Naive thymus-derived CD4-positive, alpha-beta T cell (primary cell): ENCODE results near the gene CAP1. TPM values are rescaled to one million over a fixed set of nuclear protein-coding genes. Genes with fewer than 3 reads are reported as not detected.
A peak's percentile ranks its signal among the peaks of the same experiment; 100 is the strongest.

Source experiments
- ATAC-seq: fragments of 150-1000 bp; cut with Tn5 transposase; 2 replicates; pipeline ENCODE4 v1.10.0; 2021; ENCODE audit warnings: mild to moderate bottlenecking, moderate library complexity
- CTCF ChIA-PET: fragments of 350-600 bp; sonication (Branson Sonifier 250); formaldehyde crosslinking; loops from one replicate; lab custom pipeline; 2021; ENCODE audit warnings: antibody characterized with exemption; lab: Charles Lee
- POLR2A ChIA-PET: fragments of 350-600 bp; sonication (Branson Sonifier 250); formaldehyde crosslinking; loops from one replicate; lab custom pipeline; 2021; ENCODE audit warnings: antibody characterized with exemption, inconsistent platforms; lab: Charles Lee
- DNase-seq, 9 donors: peaks; one replicate each; pipeline versions ENCODE4 v3.0.0 to v3.0.0-alpha.2; 2020 to 2022; ENCODE audit warnings: mixed read lengths in 1 of 9
- H3K27ac ChIP-seq: one replicate; pipeline ENCODE4 v1.7.0; 2013; ENCODE audit warnings: mild to moderate bottlenecking, low read depth, low read length, moderate library complexity
- H3K27me3 ChIP-seq, 2 donors: one replicate each; pipeline ENCODE4 v1.7.0; 2013; ENCODE audit warnings: low read length in 2 of 2, mild to moderate bottlenecking in 2 of 2, moderate library complexity in 2 of 2; ENCODE audit not compliant: control insufficient read depth in 2 of 2, insufficient read depth in 2 of 2
- H3K36me3 ChIP-seq, 3 experiments: 1 replicate in 2 of 3; 2 replicates in 1 of 3; pipeline ENCODE4 v1.7.0; 2013; ENCODE audit warnings: low read length in 3 of 3, mild to moderate bottlenecking in 3 of 3, moderate library complexity in 1 of 3; ENCODE audit not compliant: insufficient read depth in 3 of 3, control insufficient read depth in 2 of 3
- H3K4me1 ChIP-seq, 2 donors: one replicate each; pipeline ENCODE4 v1.7.0; 2013; ENCODE audit warnings: low read length in 2 of 2, mild to moderate bottlenecking in 2 of 2, moderate library complexity in 1 of 2; ENCODE audit not compliant: control insufficient read depth in 2 of 2, insufficient read depth in 2 of 2
- H3K4me3 ChIP-seq: 2 replicates; pipeline ENCODE4 v1.7.0; 2013; ENCODE audit warnings: mild to moderate bottlenecking, low read length
- H3K9me3 ChIP-seq, 3 experiments: 1 replicate in 2 of 3; 2 replicates in 1 of 3; pipeline ENCODE4 v1.7.0; 2013; ENCODE audit warnings: low read length in 3 of 3; ENCODE audit not compliant: control insufficient read depth in 2 of 3
- H3K27ac Mint-ChIP-seq, 9 donors: one replicate each; pipeline ENCODE4 v1.8.0; 2020 to 2022; ENCODE audit warnings: mixed read lengths in 9 of 9, mild to moderate bottlenecking in 8 of 9, moderate library complexity in 5 of 9, inconsistent platforms in 2 of 9
- H3K27me3 Mint-ChIP-seq, 5 donors: one replicate each; pipeline ENCODE4 v1.8.0; 2021 to 2022; ENCODE audit warnings: mixed read lengths in 5 of 5, mild to moderate bottlenecking in 1 of 5
- H3K36me3 Mint-ChIP-seq, 5 donors: one replicate each; pipeline ENCODE4 v1.8.0; 2020 to 2022; ENCODE audit warnings: mixed read lengths in 5 of 5, mild to moderate bottlenecking in 3 of 5, inconsistent platforms in 1 of 5
- H3K4me1 Mint-ChIP-seq, 7 donors: one replicate each; pipeline ENCODE4 v1.8.0; 2020 to 2022; ENCODE audit warnings: mixed read lengths in 7 of 7, mild to moderate bottlenecking in 3 of 7, inconsistent platforms in 1 of 7
- H3K4me3 Mint-ChIP-seq, 10 donors: one replicate each; pipeline ENCODE4 v1.8.0; 2020 to 2022; ENCODE audit warnings: mild to moderate bottlenecking in 10 of 10, mixed read lengths in 10 of 10, moderate library complexity in 6 of 10, inconsistent platforms in 2 of 10
- H3K9me3 Mint-ChIP-seq, 11 donors: one replicate each; pipeline ENCODE4 v1.8.0; 2020 to 2022; ENCODE audit warnings: mixed read lengths in 11 of 11, mild to moderate bottlenecking in 4 of 11, inconsistent platforms in 1 of 11, moderate library complexity in 1 of 11
- intact Hi-C, 2 donors: fragments of 100-400 bp; cut with micrococcal nuclease; formaldehyde crosslinking; loops; one replicate each; pipeline ENCODE4 v1.15.1; 2023
- polyA plus RNA-seq, 2 donors: library from polyadenylated mRNA; unstranded; fragments of 300-500 nt; fragmentation: Illumina TruSeq; gene quantifications; one replicate each; pipeline ENCODE4 v1.2.3, GENCODE V29; 2021
- total RNA-seq, 6 experiments: library from RNA in 5 of 6; stranded (reverse) in 5 of 6; gene quantifications; 1 replicate in 5 of 6; 2 replicates in 1 of 6; pipeline ENCODE4 v1.2.3 and lab custom pipeline; 2021 to 2026

CAP1 gene
- total and polyA plus RNA-seq, 7 experiments from 2014 or later = 176 to 683 (median 378) TPM

GRCh38 chr1:40064797-40065499 is 24.4 kb downstream of the CAP1 start:
- peaks cover 37 to 68% (median 67%) of the 10 kb centered on the region in 5 donors for H3K36me3 Mint-ChIP-seq
- Histone ChIP-seq H3K27ac (peak overlapping the region; percentile 63), H3K4me1 (peaks cover 27 to 68% of the 10 kb centered on the region in 2 donors), H3K27me3 (no peaks in the 10 kb centered on the region), H3K36me3 (peaks cover 43 to 89% (median 69%) of the 10 kb centered on the region in 3 experiments), H3K4me3 (no peak overlapping the region), H3K9me3 (no peaks in the 10 kb centered on the region)
- peak overlapping the region; percentile 77 to 97 (median 91) for H3K27ac Mint-ChIP-seq
- POLR2A ChIA-PET = interaction anchor here (2.2 to 21.3 kb wide), 2 partner anchors 8 to 20 kb away, joined by 8 to 306 read pairs; partner anchors contain the start of gene CAP1
- H3K4me1 Mint-ChIP-seq = peaks cover 54 to 75% (median 66%) of the 10 kb centered on the region in 7 donors
- ATAC-seq = peak; percentile 76
- peak in 2 of 9 donors; percentile 17 for DNase-seq
- CTCF ChIA-PET = interaction anchor here (0.6 to 1.7 kb wide), 8 partner anchors 9 to 33 kb away, joined by 3 to 6 read pairs (median 4); no protein-coding TSS in a partner anchor
- H3K4me3 Mint-ChIP-seq = peak overlapping the region; percentile 39 to 80 (median 70)
- intact Hi-C loops = no loop called here
- H3K27me3 Mint-ChIP-seq = no peaks in the 10 kb centered on the region
- no peaks in the 10 kb centered on the region for H3K9me3 Mint-ChIP-seq

- Mint-ChIP-seq H3K27ac (peak overlapping the region; percentile 37 to 97 (median 91)), H3K4me3 (peak overlapping the region in 3 of 10 donors; percentile 9 to 39 (median 16)), H3K36me3 (peaks cover 35 to 77% (median 68%) of the 10 kb centered on the region in 5 donors), H3K9me3 (no peaks in the 10 kb centered on the region), H3K4me1 (peaks cover 37 to 55% (median 50%) of the 10 kb centered on the region in 7 donors), H3K27me3 (no peaks in the 10 kb centered on the region)
- ATAC-seq = no peak
- POLR2A ChIA-PET = interaction anchor here (1.1 to 21.3 kb wide), 2 partner anchors 22 to 33 kb away, joined by 3 to 306 read pairs; partner anchors contain the start of gene CAP1
- no peaks in the 10 kb centered on the region for H3K9me3 ChIP-seq
- peaks cover 7 to 47% of the 10 kb centered on the region in 2 donors for H3K4me1 ChIP-seq
- intact Hi-C loops = no loop called here
- CTCF ChIA-PET = interaction anchor here (0.6 to 2.1 kb wide), 4 partner anchors 12 to 391 kb away, joined by 3 to 6 read pairs (median 3); no protein-coding TSS in a partner anchor
- H3K36me3 ChIP-seq = peaks cover 58 to 91% (median 82%) of the 10 kb centered on the region in 3 experiments
- no peaks in the 10 kb centered on the region for H3K27me3 ChIP-seq
- DNase-seq = no peak
- no peak overlapping the region for H3K4me3 ChIP-seq
- H3K27ac ChIP-seq = peak overlapping the region; percentile 63
Measured at GRCh38 chr1:40067023-40067422, 26.5 kb downstream of the CAP1 start.

GRCh38 chr1:40067851-40068250 is 27.3 kb downstream of the CAP1 start:
- H3K4me1 ChIP-seq = peaks cover 6 to 45% of the 10 kb centered on the region in 2 donors
- H3K4me1 Mint-ChIP-seq = peaks cover 31 to 54% (median 47%) of the 10 kb centered on the region in 7 donors

GRCh38 chr1:40072142-40072541 is 31.6 kb downstream of the CAP1 start:
- Mint-ChIP-seq H3K4me1 (peaks cover 2 to 34% (median 21%) of the 10 kb centered on the region in 7 donors), H3K36me3 (peaks cover 8 to 55% (median 41%) of the 10 kb centered on the region in 5 donors), H3K27ac (peak overlapping the region in 8 of 9 donors; percentile 50 to 92 (median 78)), H3K27me3 (no peaks in the 10 kb centered on the region), H3K9me3 (peaks cover 0 to 2% (median 0%) of the 10 kb centered on the region in 11 donors), H3K4me3 (no peak overlapping the region)
- ATAC-seq (no peak), DNase-seq (no peak)
- Histone ChIP-seq H3K27me3 (no peaks in the 10 kb centered on the region), H3K4me3 (no peak overlapping the region), H3K9me3 (no peaks in the 10 kb centered on the region), H3K4me1 (peaks cover 0 to 5% of the 10 kb centered on the region in 2 donors), H3K36me3 (peaks cover 28 to 83% (median 55%) of the 10 kb centered on the region in 3 experiments), H3K27ac (no peak overlapping the region)
- intact Hi-C loops = loop anchor here in 1 of 2 donors (10.0 kb wide), 1 partner anchor 333 kb away; no protein-coding TSS in a partner anchor
- POLR2A ChIA-PET = interaction anchor here (0.7 to 21.3 kb wide), 4 partner anchors 11 to 110 kb away, joined by 3 to 306 read pairs (median 10); partner anchors contain the start of gene CAP1
- CTCF ChIA-PET = interaction anchor here (1.4 kb wide), 1 partner anchor 11 kb away, joined by 3 read pairs; no protein-coding TSS in a partner anchor

More at GRCh38 chr1:40067851-40068250, 27.3 kb downstream of the CAP1 start:
- intact Hi-C loops = no loop called here
- Mint-ChIP-seq H3K4me3 (no peak overlapping the region), H3K36me3 (peaks cover 33 to 82% (median 67%) of the 10 kb centered on the region in 5 donors), H3K9me3 (no peaks in the 10 kb centered on the region), H3K27me3 (no peaks in the 10 kb centered on the region), H3K27ac (peak overlapping the region in 7 of 9 donors; percentile 31 to 97 (median 75))
- DNase-seq (no peak), ATAC-seq (no peak)
- no peaks in the 10 kb centered on the region for H3K27me3 ChIP-seq
- H3K9me3 ChIP-seq = no peaks in the 10 kb centered on the region
- ChIA-PET POLR2A (interaction anchor here (21.3 kb wide), 1 partner anchor 22 kb away, joined by 306 read pairs; the partner anchor contains the start of gene CAP1), CTCF (interaction anchor here (1.5 to 2.1 kb wide), 2 partner anchors 16 to 35 kb away, joined by 5 to 6 read pairs; no protein-coding TSS in a partner anchor)
- no peak overlapping the region for H3K4me3 ChIP-seq
- peaks cover 58 to 96% (median 88%) of the 10 kb centered on the region in 3 experiments for H3K36me3 ChIP-seq
- peak overlapping the region; percentile 63 for H3K27ac ChIP-seq

GRCh38 chr1:40073062-40073461 is 32.5 kb downstream of the CAP1 start:
- ChIA-PET POLR2A (interaction anchor here (1.7 to 21.3 kb wide), 3 partner anchors 8 to 28 kb away, joined by 8 to 306 read pairs (median 15); partner anchors contain the start of gene CAP1), CTCF (interaction anchor here (0.6 to 2.1 kb wide), 2 partner anchors 8 to 657 kb away, joined by 3 to 5 read pairs; no protein-coding TSS in a partner anchor)
- intact Hi-C loops = loop anchor here in 1 of 2 donors (10.0 kb wide), 1 partner anchor 332 kb away; no protein-coding TSS in a partner anchor
- H3K27ac ChIP-seq = peak overlapping the region; percentile 39
- ATAC-seq (no peak), DNase-seq (no peak)
- H3K27me3 Mint-ChIP-seq = no peaks in the 10 kb centered on the region
- H3K9me3 ChIP-seq = no peaks in the 10 kb centered on the region
- peaks cover 6 to 50% (median 37%) of the 10 kb centered on the region in 5 donors for H3K36me3 Mint-ChIP-seq
- no peaks in the 10 kb centered on the region for H3K27me3 ChIP-seq
- no peak overlapping the region for H3K4me3 ChIP-seq
- peaks cover 0 to 32% (median 20%) of the 10 kb centered on the region in 7 donors for H3K4me1 Mint-ChIP-seq
- no peaks in the 10 kb centered on the region for H3K4me1 ChIP-seq
- peaks cover 0 to 2% (median 0%) of the 10 kb centered on the region in 11 donors for H3K9me3 Mint-ChIP-seq
- H3K4me3 Mint-ChIP-seq = no peak overlapping the region
- peak overlapping the region in 7 of 9 donors; percentile 50 to 89 (median 82) for H3K27ac Mint-ChIP-seq
- peaks cover 22 to 82% (median 46%) of the 10 kb centered on the region in 3 experiments for H3K36me3 ChIP-seq

- DNase-seq (no peak), ATAC-seq (peak; percentile 27)
- Histone ChIP-seq H3K27me3 (no peaks in the 10 kb centered on the region), H3K36me3 (peaks cover 12 to 77% (median 32%) of the 10 kb centered on the region in 3 experiments), H3K4me3 (no peak overlapping the region), H3K9me3 (no peaks in the 10 kb centered on the region), H3K27ac (no peak overlapping the region), H3K4me1 (no peaks in the 10 kb centered on the region)
- ChIA-PET CTCF (interaction anchor here (1.0 to 2.1 kb wide), 3 partner anchors 8 to 16 kb away, joined by 3 to 6 read pairs (median 3); no protein-coding TSS in a partner anchor), POLR2A (interaction anchor here (21.3 kb wide), 1 partner anchor 30 kb away, joined by 306 read pairs; the partner anchor contains the start of gene CAP1)
- peaks cover 6 to 47% (median 36%) of the 10 kb centered on the region in 5 donors for H3K36me3 Mint-ChIP-seq
- no peak overlapping the region for H3K4me3 Mint-ChIP-seq
- no peaks in the 10 kb centered on the region for H3K27me3 Mint-ChIP-seq
- H3K27ac Mint-ChIP-seq = peak overlapping the region in 6 of 9 donors; percentile 56 to 86 (median 67)
- H3K9me3 Mint-ChIP-seq = peaks cover 0 to 2% (median 0%) of the 10 kb centered on the region in 11 donors
- peaks cover 0 to 40% (median 20%) of the 10 kb centered on the region in 7 donors for H3K4me1 Mint-ChIP-seq
- intact Hi-C loops = loop anchor here in 1 of 2 donors (10.0 kb wide), 1 partner anchor 330 kb away; no protein-coding TSS in a partner anchor
Measured at GRCh38 chr1:40075266-40075665, 34.7 kb downstream of the CAP1 start.
